HG03521 (cell line): ENCODE data around the gene RHBDF2.
A peak's percentile ranks its signal among the peaks of the same experiment; 100 is the strongest.

Experiments used
- ATAC-seq: cut with Tn5 transposase; IDR thresholded peaks from one replicate; pipeline ENCODE4 v1.9.1; 2021; ENCODE audit warnings: mild to moderate bottlenecking, moderate library complexity; ENCODE audit not compliant: unreplicated experiment

Gene RHBDF2

GRCh38 chr17:76467366-76467765, 33.9 kb downstream of the RHBDF2 start, which contains the start of gene AANAT:
Gene AANAT (plus strand): TSS chr17:76467603. CDS start chr17:76468747, 1,144 bp downstream.
- ATAC-seq = no peak

- no peak for ATAC-seq
Observed at GRCh38 chr17:76466775-76467130, 34.5 kb downstream of the RHBDF2 start.

- no peak for ATAC-seq
Observed at GRCh38 chr17:76462556-76463290, 38.5 kb downstream of the RHBDF2 start.

- ATAC-seq = no peak
Observed at GRCh38 chr17:76461765-76462555, 39.3 kb downstream of the RHBDF2 start.

GRCh38 chr17:76459674-76460073, 41.5 kb downstream of the RHBDF2 start:
- ATAC-seq = no peak

GRCh38 chr17:76458580-76459490, 42.4 kb downstream of the RHBDF2 start:
- no peak for ATAC-seq

GRCh38 chr17:76453431-76453743, 47.8 kb downstream of the RHBDF2 start:
- ATAC-seq = no peak

- peak; percentile 89 for ATAC-seq
Observed at GRCh38 chr17:76452660-76453430, 48.4 kb downstream of the RHBDF2 start, which contains the start of gene UBE2O. Gene UBE2O (minus strand): TSS chr17:76453152. CDS start chr17:76453141, 11 bp downstream.

- peak; percentile 8 for ATAC-seq
Observed at GRCh38 chr17:76452127-76452659, 49.0 kb downstream of the RHBDF2 start.

- no peak for ATAC-seq
Observed at GRCh38 chr17:76451506-76451905, 49.7 kb downstream of the RHBDF2 start.

GRCh38 chr17:76449126-76449525, 52.1 kb downstream of the RHBDF2 start:
- ATAC-seq = no peak

- ATAC-seq = no peak
Observed at GRCh38 chr17:76447931-76448652, 53.1 kb downstream of the RHBDF2 start.

GRCh38 chr17:76446449-76447231, 54.6 kb downstream of the RHBDF2 start:
- ATAC-seq = no peak

- ATAC-seq = no peak
Observed at GRCh38 chr17:76445697-76446448, 55.4 kb downstream of the RHBDF2 start.

GRCh38 chr17:76444518-76445311, 56.5 kb downstream of the RHBDF2 start:
- ATAC-seq = no peak

- no peak for ATAC-seq
Observed at GRCh38 chr17:76442341-76443338, 58.6 kb downstream of the RHBDF2 start.
